Measurements from ENCODE around the gene CDK14.

DNA sequence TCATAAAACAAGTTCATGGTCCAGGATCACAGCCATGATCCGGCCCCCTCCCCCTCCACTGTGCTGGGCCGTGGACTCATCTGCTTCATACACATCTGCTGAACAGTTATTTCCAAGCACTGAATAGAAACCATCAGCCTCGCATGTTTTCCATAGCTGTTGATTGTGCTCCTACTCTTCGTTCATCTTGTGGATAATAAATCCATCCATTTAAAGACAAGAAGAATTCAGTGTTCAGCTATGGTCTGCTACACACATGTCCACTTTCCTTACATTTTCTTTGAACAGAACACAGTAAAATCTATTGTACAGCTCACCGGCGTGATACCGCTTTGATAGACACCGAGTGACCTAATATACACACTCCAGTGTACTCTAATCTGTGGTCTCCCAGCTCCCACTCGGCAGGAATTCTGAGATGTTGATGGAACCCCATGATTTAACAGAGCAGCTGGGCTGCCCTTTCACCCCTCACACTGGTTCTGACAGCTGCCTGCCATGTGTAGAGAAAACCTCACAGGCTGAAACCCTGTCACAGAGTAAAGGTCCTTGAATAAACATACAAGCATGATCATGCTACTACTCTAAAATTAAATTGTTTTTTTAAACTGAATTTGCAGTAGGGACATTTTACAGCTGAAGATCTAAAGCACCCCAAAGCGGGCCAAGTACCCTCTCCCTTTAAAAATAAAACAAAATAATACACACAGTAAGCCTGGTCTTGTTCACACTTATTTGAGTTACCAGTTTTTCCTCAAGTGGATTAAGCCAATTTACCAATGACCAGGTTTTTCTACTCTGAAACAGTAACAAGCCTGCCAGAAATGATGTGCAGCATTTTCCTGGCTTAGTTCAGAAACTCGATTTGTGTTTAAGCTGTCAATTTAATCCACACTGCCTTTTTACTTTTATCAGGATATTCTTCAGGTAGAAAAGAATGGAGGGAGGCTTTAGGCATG, 573.0 kb downstream of the CDK14 start:
- TF ChIP-seq CTCF (IDR thresholded peaks at IDR 0.05), result no peak
- TF ChIP-seq POLR2A (IDR thresholded peaks at IDR 0.05), result no peak
- no peak for TF ChIP-seq POLR2AphosphoS5 (IDR thresholded peaks at IDR 0.05)

All from upper lobe of left lung (tissue), 4 donors.